Caki2 (cell line): ENCODE data around the gene IL6R. TPM values are rescaled to one million over a fixed set of nuclear protein-coding genes. Genes with fewer than 3 reads are reported as not detected.
A peak's percentile ranks its signal among the peaks of the same experiment; 100 is the strongest.
"Not testable (repeated sequence)": the region's sequence is repeated elsewhere in the genome, so short reads cannot be mapped to it uniquely, and the experiment has no call there.

Experiments
- DNase-seq: peaks from one replicate; pipeline ENCODE4 v3.0.0-alpha.2; 2015; ENCODE audit warnings: low read depth
- in situ Hi-C: cut with HindIII; loops from 2 replicates; pipeline ENCODE4 v1.10.0; 2016; ENCODE audit warnings: low sequenced_read_pairs, low pct_unique_long_range_greater_than_20kb, mixed read lengths
- total RNA-seq: library from RNA; depleted of rRNA; stranded (reverse); fragments of >200 nt; shearing (Covaris generic); gene quantifications from 2 replicates; pipeline ENCODE4 v1.2.3, GENCODE V29; 2014; ENCODE audit warnings: low replicate concordance; rRNA removed

IL6R gene
- total RNA-seq: 6.5 and 17.5 TPM in 2 replicates

- DNase-seq: peak; percentile 89
- in situ Hi-C loops: no loop called here
These were observed at the start of gene IL6R for GRCh38 chr1:154404984-154405746. Gene IL6R, plus strand, starts transcription at chr1:154405343. Its CDS starts 287 bp downstream, at chr1:154405630.

- in situ Hi-C loops: no loop called here
- DNase-seq: no peak
These were observed 46.6 kb upstream of the IL6R start for GRCh38 chr1:154358519-154358918.

GRCh38 chr1:154360288-154360687 lies 44.9 kb upstream of the IL6R start:
- DNase-seq: no peak
- in situ Hi-C loops: no loop called here

GRCh38 chr1:154360881-154361280 lies 44.3 kb upstream of the IL6R start:
- in situ Hi-C loops: not testable (repeated sequence)

GRCh38 chr1:154361357-154361756 lies 43.8 kb upstream of the IL6R start:
- in situ Hi-C loops: no loop called here
- DNase-seq: no peak

More at GRCh38 chr1:154360881-154361280, 44.3 kb upstream of the IL6R start:
- DNase-seq: not testable (repeated sequence)

GRCh38 chr1:154371436-154371835 lies 33.7 kb upstream of the IL6R start:
- in situ Hi-C loops: no loop called here
- DNase-seq: peak; percentile 10

- DNase-seq, in situ Hi-C loops: not testable (repeated sequence)
These were observed 31.3 kb upstream of the IL6R start for GRCh38 chr1:154373777-154374357.

- in situ Hi-C loops: no loop called here
- DNase-seq: no peak
These were observed 25.8 kb upstream of the IL6R start for GRCh38 chr1:154379301-154379700.

GRCh38 chr1:154384650-154385489 lies 20.3 kb upstream of the IL6R start:
- in situ Hi-C loops: no loop called here
- no peak for DNase-seq

GRCh38 chr1:154386643-154387352 lies 18.3 kb upstream of the IL6R start:
- no peak for DNase-seq
- in situ Hi-C loops: no loop called here

- DNase-seq: no peak
- in situ Hi-C loops: no loop called here
These were observed 13.9 kb upstream of the IL6R start for GRCh38 chr1:154391086-154391770.

GRCh38 chr1:154398141-154398540 lies 7.0 kb upstream of the IL6R start:
- no peak for DNase-seq
- in situ Hi-C loops: no loop called here

- no peak for DNase-seq
- in situ Hi-C loops: no loop called here
These were observed 6.5 kb upstream of the IL6R start for GRCh38 chr1:154398678-154399077.

GRCh38 chr1:154400381-154400801 lies 4.8 kb upstream of the IL6R start:
- no peak for DNase-seq
- in situ Hi-C loops: no loop called here

GRCh38 chr1:154402409-154402921 lies 2.7 kb upstream of the IL6R start:
- no peak for DNase-seq
- in situ Hi-C loops: no loop called here

GRCh38 chr1:154403261-154403943 lies 1.7 kb upstream of the IL6R start:
- DNase-seq: no peak
- in situ Hi-C loops: no loop called here

GRCh38 chr1:154403983-154404382 lies 1.2 kb upstream of the IL6R start:
- in situ Hi-C loops: no loop called here
- no peak for DNase-seq
